Ascending aorta (tissue), 2 donors: Measurements from ENCODE around the gene PLCL2. TPM values are rescaled to one million over a fixed set of nuclear protein-coding genes. Genes with fewer than 3 reads are reported as not detected.

Experiments
- DNase-seq, 2 donors: peaks; one replicate each; pipeline ENCODE4 v3.0.0-alpha.2; 2019; ENCODE audit warnings: low spot score in 2 of 2
- H3K27ac ChIP-seq, 2 donors: fragments of 200-600 bp; sonication (generic); one replicate each; pipeline ENCODE4 v1.5.1; 2016 to 2017; ENCODE audit warnings: mild to moderate bottlenecking in 1 of 2
- H3K27me3 ChIP-seq: fragments of 200-600 bp; sonication (generic); one replicate; pipeline ENCODE4 v1.5.1; 2017
- H3K36me3 ChIP-seq, 2 donors: fragments of 200-600 bp; sonication (generic); one replicate each; pipeline ENCODE4 v1.5.1; 2016
- H3K4me1 ChIP-seq, 2 donors: fragments of 200-600 bp; sonication (generic); one replicate each; pipeline ENCODE4 v1.5.1; 2016 to 2017; ENCODE audit warnings: mild to moderate bottlenecking in 1 of 2
- H3K4me3 ChIP-seq, 2 donors: fragments of 200-600 bp; sonication (generic); one replicate each; pipeline ENCODE4 v1.5.1; 2016 to 2017; ENCODE audit warnings: mild to moderate bottlenecking in 1 of 2
- H3K9me3 ChIP-seq, 2 donors: fragments of 200-600 bp; sonication (generic); one replicate each; pipeline ENCODE4 v1.5.1; 2016
- intact Hi-C: fragments of 100-400 bp; cut with DNase I; formaldehyde crosslinking; loops from one replicate; pipeline ENCODE4 v1.15.1; 2023
- total RNA-seq: library from RNA; depleted of rRNA; stranded (reverse); fragments of >200 nt; gene quantifications from one replicate; pipeline ENCODE4 v1.1.0, GENCODE V29; 2016
- TF ChIP-seq, protein P1 (sequence below), 3 experiments: fragments of 200-600 bp in 2 of 3; fragments of 450-650 bp in 1 of 3; sonication (generic) in 2 of 3; IDR thresholded peaks; one replicate each; pipeline ENCODE4 v1.5.1; 2016 to 2019; ENCODE audit warnings: antibody characterized with exemption in 3 of 3, mild to moderate bottlenecking in 1 of 3, moderate library complexity in 1 of 3

The PLCL2 gene
- total RNA-seq, 1 donor from 2014 or later: 2.9 TPM

- Histone ChIP-seq H3K4me3 (peak overlapping the region; percentile 84 to 95), H3K36me3 (no peaks in the 10 kb centered on the region), H3K27me3 (no peaks in the 10 kb centered on the region), H3K9me3 (no peaks in the 10 kb centered on the region), H3K27ac (peak overlapping the region; percentile 86 to 90), H3K4me1 (peaks cover 0 to 17% of the 10 kb centered on the region in 2 donors)
- intact Hi-C loops: loop anchor here (2.0 to 10.0 kb wide), 3 partner anchors 279 to 349 kb away; partner anchors contain the start of gene DAZL
- TF ChIP-seq, protein P1, sequence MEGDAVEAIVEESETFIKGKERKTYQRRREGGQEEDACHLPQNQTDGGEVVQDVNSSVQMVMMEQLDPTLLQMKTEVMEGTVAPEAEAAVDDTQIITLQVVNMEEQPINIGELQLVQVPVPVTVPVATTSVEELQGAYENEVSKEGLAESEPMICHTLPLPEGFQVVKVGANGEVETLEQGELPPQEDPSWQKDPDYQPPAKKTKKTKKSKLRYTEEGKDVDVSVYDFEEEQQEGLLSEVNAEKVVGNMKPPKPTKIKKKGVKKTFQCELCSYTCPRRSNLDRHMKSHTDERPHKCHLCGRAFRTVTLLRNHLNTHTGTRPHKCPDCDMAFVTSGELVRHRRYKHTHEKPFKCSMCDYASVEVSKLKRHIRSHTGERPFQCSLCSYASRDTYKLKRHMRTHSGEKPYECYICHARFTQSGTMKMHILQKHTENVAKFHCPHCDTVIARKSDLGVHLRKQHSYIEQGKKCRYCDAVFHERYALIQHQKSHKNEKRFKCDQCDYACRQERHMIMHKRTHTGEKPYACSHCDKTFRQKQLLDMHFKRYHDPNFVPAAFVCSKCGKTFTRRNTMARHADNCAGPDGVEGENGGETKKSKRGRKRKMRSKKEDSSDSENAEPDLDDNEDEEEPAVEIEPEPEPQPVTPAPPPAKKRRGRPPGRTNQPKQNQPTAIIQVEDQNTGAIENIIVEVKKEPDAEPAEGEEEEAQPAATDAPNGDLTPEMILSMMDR (IDR thresholded peaks at IDR 0.05): peak in 2 of 3 experiments; percentile 54 to 69
- DNase-seq: peak in 1 of 2 donors; percentile 75
These were observed 539 bp upstream of the PLCL2 start for GRCh38 chr3:16884084-16884747.

DNA sequence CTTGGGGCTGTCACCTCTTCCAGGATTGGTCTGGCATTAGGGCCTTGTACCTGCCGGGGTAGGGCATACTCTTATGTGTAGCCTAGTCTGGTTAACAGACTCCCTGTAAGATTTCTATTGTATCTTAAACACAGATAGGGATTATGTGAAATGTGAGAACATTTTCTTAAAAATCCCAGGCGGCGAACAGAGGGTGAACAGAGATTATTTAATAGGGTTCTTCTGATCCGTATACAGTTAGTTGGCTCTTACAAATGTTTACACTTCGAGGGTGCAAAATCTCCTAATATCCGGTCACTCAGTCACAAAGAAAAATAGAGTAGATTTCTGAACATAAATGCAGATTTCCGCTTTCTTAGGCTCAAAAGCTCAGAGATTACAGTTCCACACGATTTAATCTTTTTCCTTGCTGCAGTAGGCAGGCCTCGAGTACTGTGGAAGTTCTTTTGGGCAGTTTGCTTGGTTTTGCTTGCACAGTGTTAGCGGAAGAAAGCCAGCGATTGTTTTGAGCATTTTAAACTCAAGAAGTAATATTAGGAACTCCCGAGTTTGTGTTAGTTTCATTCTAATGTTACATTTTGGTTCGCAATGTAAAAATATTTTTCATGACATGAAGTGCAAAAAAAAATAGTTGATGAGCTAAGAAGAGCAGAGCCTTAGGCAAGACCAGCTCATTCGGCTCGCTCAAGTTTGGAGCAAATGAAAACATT, 993 bp downstream of the PLCL2 start:
- H3K4me3 ChIP-seq: peak overlapping the region; percentile 84 to 95
- H3K27ac ChIP-seq: peak overlapping the region; percentile 86 to 90
- no peaks in the 10 kb centered on the region for H3K9me3 ChIP-seq
- intact Hi-C loops: loop anchor here (2.0 to 10.0 kb wide), 2 partner anchors 281 to 347 kb away; partner anchors contain the start of gene DAZL
- TF ChIP-seq, protein P1 (IDR thresholded peaks at IDR 0.05): no peak
- H3K36me3 ChIP-seq: no peaks in the 10 kb centered on the region
- DNase-seq: no peak
- H3K27me3 ChIP-seq: no peaks in the 10 kb centered on the region
- peaks cover 0 to 20% of the 10 kb centered on the region in 2 donors for H3K4me1 ChIP-seq

DNA sequence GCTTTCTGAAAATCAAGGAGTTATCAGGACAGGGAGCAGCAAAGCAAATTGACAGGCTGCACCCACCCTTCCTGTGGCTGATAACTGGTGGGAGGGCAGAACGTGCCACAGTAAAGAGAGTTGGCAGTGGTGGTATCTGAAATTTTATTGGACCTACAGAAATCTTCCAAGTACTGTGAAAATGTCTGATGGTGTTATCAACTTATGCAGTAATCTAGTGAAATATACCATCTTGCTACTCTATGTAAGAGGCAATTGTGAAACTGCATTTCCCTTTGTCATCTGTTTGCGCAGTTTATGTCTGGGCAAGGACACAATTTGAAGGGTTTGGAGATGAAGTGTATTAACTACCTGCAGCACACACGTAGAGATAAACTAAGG, 1.5 kb downstream of the PLCL2 start:
- H3K4me1 ChIP-seq: peaks cover 0 to 20% of the 10 kb centered on the region in 2 donors
- DNase-seq: no peak
- no peaks in the 10 kb centered on the region for H3K36me3 ChIP-seq
- intact Hi-C loops: loop anchor here (10.0 kb wide), 1 partner anchor 281 kb away; the partner anchor contains the start of gene DAZL
- TF ChIP-seq, protein P1 (IDR thresholded peaks at IDR 0.05): no peak
- peak overlapping the region; percentile 84 to 95 for H3K4me3 ChIP-seq
- H3K9me3 ChIP-seq: no peaks in the 10 kb centered on the region
- peak overlapping the region in 1 of 2 donors; percentile 90 for H3K27ac ChIP-seq
- H3K27me3 ChIP-seq: no peaks in the 10 kb centered on the region

DNA sequence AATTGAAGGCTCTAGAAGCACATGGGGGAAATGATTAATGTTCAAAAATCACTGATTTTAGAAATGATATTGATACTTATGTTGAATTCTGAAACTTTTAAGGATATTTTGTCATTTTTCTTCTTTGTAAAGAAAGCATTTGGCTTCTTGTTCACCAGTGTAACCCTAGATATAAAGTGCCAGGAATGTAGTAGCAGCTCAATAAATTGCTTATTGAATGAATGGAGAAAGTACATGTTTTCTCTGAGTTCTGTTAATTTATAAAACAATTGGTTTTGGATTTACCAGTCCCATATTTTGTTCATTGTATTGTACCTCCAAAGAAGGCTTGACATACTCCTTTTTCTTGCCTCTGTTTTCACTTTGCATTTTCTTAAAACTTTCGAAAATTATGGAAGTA, 2.4 kb downstream of the PLCL2 start:
- no peak overlapping the region for H3K4me3 ChIP-seq
- intact Hi-C loops: loop anchor here (10.0 kb wide), 1 partner anchor 282 kb away; the partner anchor contains the start of gene DAZL
- H3K27me3 ChIP-seq: no peaks in the 10 kb centered on the region
- no peak overlapping the region for H3K27ac ChIP-seq
- no peaks in the 10 kb centered on the region for H3K9me3 ChIP-seq
- no peak for DNase-seq
- H3K36me3 ChIP-seq: no peaks in the 10 kb centered on the region
- TF ChIP-seq, protein P1 (IDR thresholded peaks at IDR 0.05): no peak
- peaks cover 0 to 20% of the 10 kb centered on the region in 2 donors for H3K4me1 ChIP-seq

DNA sequence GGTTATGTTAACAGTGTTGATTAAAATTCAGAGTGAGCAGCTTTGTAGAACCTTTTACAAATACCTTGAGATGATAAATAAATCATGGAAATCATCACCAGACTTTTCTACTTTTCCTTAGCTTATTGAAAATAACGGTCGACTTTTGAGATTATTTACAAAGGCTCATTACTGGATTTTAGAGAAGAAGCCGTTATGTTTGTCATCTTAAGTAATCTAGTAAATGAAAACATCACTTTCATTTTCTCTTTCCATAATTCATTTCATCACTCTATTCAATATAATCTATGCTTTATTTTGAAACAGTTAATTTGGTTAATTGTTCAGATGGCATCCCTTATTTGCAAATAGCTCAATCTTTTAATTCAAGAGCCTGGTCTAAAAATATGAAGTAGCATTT, 3.6 kb downstream of the PLCL2 start:
- intact Hi-C loops: loop anchor here (10.0 kb wide), 1 partner anchor 284 kb away; the partner anchor contains the start of gene DAZL
- no peak overlapping the region for H3K4me3 ChIP-seq
- TF ChIP-seq, protein P1 (IDR thresholded peaks at IDR 0.05): no peak
- DNase-seq: no peak
- H3K36me3 ChIP-seq: no peaks in the 10 kb centered on the region
- no peaks in the 10 kb centered on the region for H3K9me3 ChIP-seq
- H3K27me3 ChIP-seq: no peaks in the 10 kb centered on the region
- H3K4me1 ChIP-seq: peaks cover 0 to 15% of the 10 kb centered on the region in 2 donors
- no peak overlapping the region for H3K27ac ChIP-seq
